ENCODE measurements around the gene TAF5L.

- TF ChIP-seq, protein P1, sequence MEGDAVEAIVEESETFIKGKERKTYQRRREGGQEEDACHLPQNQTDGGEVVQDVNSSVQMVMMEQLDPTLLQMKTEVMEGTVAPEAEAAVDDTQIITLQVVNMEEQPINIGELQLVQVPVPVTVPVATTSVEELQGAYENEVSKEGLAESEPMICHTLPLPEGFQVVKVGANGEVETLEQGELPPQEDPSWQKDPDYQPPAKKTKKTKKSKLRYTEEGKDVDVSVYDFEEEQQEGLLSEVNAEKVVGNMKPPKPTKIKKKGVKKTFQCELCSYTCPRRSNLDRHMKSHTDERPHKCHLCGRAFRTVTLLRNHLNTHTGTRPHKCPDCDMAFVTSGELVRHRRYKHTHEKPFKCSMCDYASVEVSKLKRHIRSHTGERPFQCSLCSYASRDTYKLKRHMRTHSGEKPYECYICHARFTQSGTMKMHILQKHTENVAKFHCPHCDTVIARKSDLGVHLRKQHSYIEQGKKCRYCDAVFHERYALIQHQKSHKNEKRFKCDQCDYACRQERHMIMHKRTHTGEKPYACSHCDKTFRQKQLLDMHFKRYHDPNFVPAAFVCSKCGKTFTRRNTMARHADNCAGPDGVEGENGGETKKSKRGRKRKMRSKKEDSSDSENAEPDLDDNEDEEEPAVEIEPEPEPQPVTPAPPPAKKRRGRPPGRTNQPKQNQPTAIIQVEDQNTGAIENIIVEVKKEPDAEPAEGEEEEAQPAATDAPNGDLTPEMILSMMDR (IDR thresholded peaks at IDR 0.05): no peak
- TF ChIP-seq POLR2A (IDR thresholded peaks at IDR 0.05): no peak
These were observed 14.5 kb upstream of the TAF5L start for GRCh38 chr1:229640455-229640854.
